Lower leg skin (tissue), 3 donors: Measurements from ENCODE around the gene WNT1.

ENCODE experiments used
- CTCF ChIP-seq, 3 donors: fragments of 450-650 bp; IDR thresholded peaks; one replicate each; pipeline ENCODE4 v1.5.1; 2016; ENCODE audit warnings: antibody characterized with exemption in 3 of 3, mild to moderate bottlenecking in 3 of 3, moderate library complexity in 2 of 3
- POLR2A ChIP-seq, 2 donors: fragments of 450-650 bp; IDR thresholded peaks; one replicate each; pipeline ENCODE4 v1.6.1; 2016 to 2017; ENCODE audit warnings: antibody characterized with exemption in 2 of 2, mild to moderate bottlenecking in 1 of 2, moderate library complexity in 1 of 2

- TF ChIP-seq CTCF (IDR thresholded peaks at IDR 0.05) (no peak), POLR2A (IDR thresholded peaks at IDR 0.05) (no peak)
Observed at GRCh38 chr12:48978741-48979601, 849 bp downstream of the WNT1 start.
